GM12878 (cell line): Measurements from ENCODE around the gene DNAAF8. TPM values are rescaled to one million over a fixed set of nuclear protein-coding genes. Genes with fewer than 3 reads are reported as not detected.

Source experiments
- HDAC6 ChIP-seq: fragments of 200-600 bp; sonication (generic); IDR thresholded peaks from one replicate; pipeline ENCODE4 v1.8.0; 2017; ENCODE audit warnings: antibody characterized with exemption; ENCODE audit not compliant: unreplicated experiment
- MAX ChIP-seq: IDR thresholded peaks from 2 replicates; pipeline ENCODE4 v1.6.1; 2012; ENCODE audit warnings: low read depth, low read length, improper control_type of control experiment
- RFX5 ChIP-seq: IDR thresholded peaks from 2 replicates; pipeline ENCODE4 v1.6.1; 2011; ENCODE audit warnings: low read depth, low read length, improper control_type of control experiment
- TAF1 ChIP-seq: IDR thresholded peaks from 2 replicates; pipeline ENCODE4 v1.6.1; 2011; ENCODE audit warnings: mild to moderate bottlenecking, low read depth, low read length, borderline replicate concordance
- YBX1 ChIP-seq: fragments of 450-650 bp; IDR thresholded peaks from 2 replicates; pipeline ENCODE4 v1.6.1; 2016; ENCODE audit warnings: antibody characterized with exemption
- ZNF384 ChIP-seq: IDR thresholded peaks from 2 replicates; pipeline ENCODE4 v1.6.1; 2012; ENCODE audit warnings: low read depth, mild to moderate bottlenecking, low read length, improper control_type of control experiment, borderline replicate concordance
- polyA plus RNA-seq, 11 experiments: library from polyadenylated mRNA; depleted of rRNA in 4 of 11; unstranded in 6 of 11; stranded (reverse) in 5 of 11; fragments of >200 nt; fragmentation: Nextera tagmentation in 4 of 11; fragmentation: Illumina TruSeq in 1 of 11; extraction: Ambion mirVana in 4 of 11; extraction: Trizol in 1 of 11; gene quantifications; 1 replicate in 1 of 11; 2 replicates in 10 of 11; pipeline versions ENCODE4 v1.2.1 to v1.2.3, GENCODE V29; 2011 to 2016; ENCODE audit warnings: inconsistent platforms in 2 of 11, missing spikeins in 2 of 11, low read depth in 1 of 11
- total RNA-seq, 4 experiments: library from RNA; depleted of rRNA in 3 of 4; stranded (reverse); fragments of >200 nt in 3 of 4; fragmentation: Illumina TruSeq in 1 of 4; extraction: Trizol in 1 of 4; gene quantifications; 2 replicates each; pipeline versions ENCODE4 v1.2.1 to v1.2.3, GENCODE V29; 2013 to 2021
- TF ChIP-seq, protein P1 (sequence below): IDR thresholded peaks from 2 replicates; pipeline ENCODE4 v1.6.1; 2012; ENCODE audit warnings: improper control_type of control experiment, low read depth, low read length; ENCODE audit not compliant: insufficient replicate concordance

Gene DNAAF8
- total and polyA plus RNA-seq, 10 of the 15 experiments (the other 5 are each of a cell fraction or from before 2014, with no cell fraction given) = 0.01 to 0.78 (median 0.22) TPM; not detected in 2

DNA sequence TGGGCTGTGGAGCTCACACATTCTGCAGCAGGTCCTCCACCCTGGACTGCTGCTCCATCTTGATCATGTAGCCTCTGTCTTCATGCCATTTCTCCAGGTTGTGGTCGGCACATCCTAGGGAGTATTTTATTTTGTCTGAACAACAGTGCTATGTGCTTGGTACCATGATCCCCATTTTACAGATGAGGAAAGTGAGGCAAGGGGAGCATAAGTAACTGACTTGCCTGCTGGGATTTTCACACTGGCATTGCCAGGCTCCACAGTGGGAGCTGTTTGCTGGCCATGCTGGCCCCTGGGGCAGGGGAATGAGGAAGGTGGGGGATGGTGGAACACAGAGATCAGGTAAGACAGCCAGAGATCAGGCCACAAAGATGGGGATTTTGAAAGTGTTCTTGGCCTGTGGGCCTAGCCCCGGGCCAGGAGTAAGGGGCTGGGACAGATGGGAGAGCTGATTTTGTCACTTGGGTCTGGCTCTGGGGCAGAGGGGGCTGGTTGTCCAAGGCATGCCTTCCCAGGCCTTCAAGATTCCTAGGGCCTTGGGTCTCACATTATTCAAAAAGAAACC is 41.9 kb downstream of the DNAAF8 start (continued):
- TF ChIP-seq, protein P1, sequence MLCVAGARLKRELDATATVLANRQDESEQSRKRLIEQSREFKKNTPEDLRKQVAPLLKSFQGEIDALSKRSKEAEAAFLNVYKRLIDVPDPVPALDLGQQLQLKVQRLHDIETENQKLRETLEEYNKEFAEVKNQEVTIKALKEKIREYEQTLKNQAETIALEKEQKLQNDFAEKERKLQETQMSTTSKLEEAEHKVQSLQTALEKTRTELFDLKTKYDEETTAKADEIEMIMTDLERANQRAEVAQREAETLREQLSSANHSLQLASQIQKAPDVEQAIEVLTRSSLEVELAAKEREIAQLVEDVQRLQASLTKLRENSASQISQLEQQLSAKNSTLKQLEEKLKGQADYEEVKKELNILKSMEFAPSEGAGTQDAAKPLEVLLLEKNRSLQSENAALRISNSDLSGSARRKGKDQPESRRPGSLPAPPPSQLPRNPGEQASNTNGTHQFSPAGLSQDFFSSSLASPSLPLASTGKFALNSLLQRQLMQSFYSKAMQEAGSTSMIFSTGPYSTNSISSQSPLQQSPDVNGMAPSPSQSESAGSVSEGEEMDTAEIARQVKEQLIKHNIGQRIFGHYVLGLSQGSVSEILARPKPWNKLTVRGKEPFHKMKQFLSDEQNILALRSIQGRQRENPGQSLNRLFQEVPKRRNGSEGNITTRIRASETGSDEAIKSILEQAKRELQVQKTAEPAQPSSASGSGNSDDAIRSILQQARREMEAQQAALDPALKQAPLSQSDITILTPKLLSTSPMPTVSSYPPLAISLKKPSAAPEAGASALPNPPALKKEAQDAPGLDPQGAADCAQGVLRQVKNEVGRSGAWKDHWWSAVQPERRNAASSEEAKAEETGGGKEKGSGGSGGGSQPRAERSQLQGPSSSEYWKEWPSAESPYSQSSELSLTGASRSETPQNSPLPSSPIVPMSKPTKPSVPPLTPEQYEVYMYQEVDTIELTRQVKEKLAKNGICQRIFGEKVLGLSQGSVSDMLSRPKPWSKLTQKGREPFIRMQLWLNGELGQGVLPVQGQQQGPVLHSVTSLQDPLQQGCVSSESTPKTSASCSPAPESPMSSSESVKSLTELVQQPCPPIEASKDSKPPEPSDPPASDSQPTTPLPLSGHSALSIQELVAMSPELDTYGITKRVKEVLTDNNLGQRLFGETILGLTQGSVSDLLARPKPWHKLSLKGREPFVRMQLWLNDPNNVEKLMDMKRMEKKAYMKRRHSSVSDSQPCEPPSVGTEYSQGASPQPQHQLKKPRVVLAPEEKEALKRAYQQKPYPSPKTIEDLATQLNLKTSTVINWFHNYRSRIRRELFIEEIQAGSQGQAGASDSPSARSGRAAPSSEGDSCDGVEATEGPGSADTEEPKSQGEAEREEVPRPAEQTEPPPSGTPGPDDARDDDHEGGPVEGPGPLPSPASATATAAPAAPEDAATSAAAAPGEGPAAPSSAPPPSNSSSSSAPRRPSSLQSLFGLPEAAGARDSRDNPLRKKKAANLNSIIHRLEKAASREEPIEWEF = no peak
- TF ChIP-seq MAX = no peak
- no peak for TF ChIP-seq TAF1
- TF ChIP-seq RFX5 = no peak
- TF ChIP-seq HDAC6 = no peak
- no peak for TF ChIP-seq ZNF384
- no peak for TF ChIP-seq YBX1
